Liver (tissue), 9 donors: Measurements from ENCODE around the gene RAB9B. TPM values are rescaled to one million over a fixed set of nuclear protein-coding genes. Genes with fewer than 3 reads are reported as not detected.

Experiments
- DNase-seq: peaks from one replicate; pipeline ENCODE4 v3.0.0-alpha.2; 2017; ENCODE audit warnings: low spot score
- H3K27ac ChIP-seq, 2 donors: one replicate each; pipeline ENCODE4 v1.7.0; 2013; ENCODE audit warnings: inconsistent platforms in 2 of 2, low read length in 2 of 2, control low read depth in 1 of 2, low read depth in 1 of 2, mild to moderate bottlenecking in 1 of 2
- H3K27me3 ChIP-seq, 4 donors: one replicate each; pipeline versions ENCODE4 v1.6.1 to v1.7.0; 2013; ENCODE audit warnings: low read length in 3 of 4, inconsistent platforms in 1 of 4, mild to moderate bottlenecking in 1 of 4, moderate library complexity in 1 of 4; ENCODE audit not compliant: control insufficient read depth in 4 of 4, insufficient read depth in 4 of 4
- H3K36me3 ChIP-seq, 4 donors: one replicate each; pipeline versions ENCODE4 v1.6.1 to v1.7.0; 2013; ENCODE audit warnings: low read length in 3 of 4, mild to moderate bottlenecking in 3 of 4, low read depth in 1 of 4, moderate library complexity in 1 of 4; ENCODE audit not compliant: control insufficient read depth in 4 of 4, insufficient read depth in 3 of 4
- H3K4me1 ChIP-seq, 4 donors: one replicate each; pipeline versions ENCODE4 v1.6.1 to v1.7.0; 2013; ENCODE audit warnings: low read length in 3 of 4, mild to moderate bottlenecking in 3 of 4, moderate library complexity in 1 of 4; ENCODE audit not compliant: control insufficient read depth in 4 of 4, insufficient read depth in 4 of 4
- H3K4me3 ChIP-seq, 3 donors: one replicate each; pipeline versions ENCODE4 v1.6.1 to v1.7.0; 2013; ENCODE audit warnings: low read length in 3 of 3, control low read depth in 1 of 3, low read depth in 1 of 3, mild to moderate bottlenecking in 1 of 3
- H3K9ac ChIP-seq, 2 donors: one replicate each; pipeline ENCODE4 v1.7.0; 2013; ENCODE audit warnings: low read length in 2 of 2, mild to moderate bottlenecking in 2 of 2, moderate library complexity in 2 of 2, control low read depth in 1 of 2, low read depth in 1 of 2
- H3K9me3 ChIP-seq, 4 donors: one replicate each; pipeline versions ENCODE4 v1.6.1 to v1.7.0; 2013; ENCODE audit warnings: low read length in 3 of 4; ENCODE audit not compliant: control insufficient read depth in 4 of 4
- EGR1 ChIP-seq, 2 donors: IDR thresholded peaks; 2 replicates each; pipeline ENCODE4 v1.6.1; 2016 to 2018; ENCODE audit warnings: antibody characterized with exemption in 2 of 2, low read depth in 2 of 2
- FOXA1 ChIP-seq: IDR thresholded peaks from 2 replicates; pipeline ENCODE4 v1.6.1; 2016; ENCODE audit warnings: antibody characterized with exemption
- FOXA2 ChIP-seq: IDR thresholded peaks from 2 replicates; pipeline ENCODE4 v1.6.1; 2016; ENCODE audit warnings: antibody characterized with exemption
- GABPA ChIP-seq, 2 donors: IDR thresholded peaks in 1 of 2; conservative IDR thresholded peaks in 1 of 2; 2 replicates each; pipeline ENCODE4 v1.6.1; 2016; ENCODE audit warnings: antibody characterized with exemption in 2 of 2, mild to moderate bottlenecking in 1 of 2, moderate library complexity in 1 of 2
- HNF4A ChIP-seq, 2 donors: conservative IDR thresholded peaks; 2 replicates each; pipeline ENCODE4 v1.6.1; 2016; ENCODE audit warnings: antibody characterized with exemption in 2 of 2, mild to moderate bottlenecking in 2 of 2
- HNF4G ChIP-seq: IDR thresholded peaks from 2 replicates; pipeline ENCODE4 v1.6.1; 2016; ENCODE audit warnings: antibody characterized with exemption
- JUND ChIP-seq, 2 donors: IDR thresholded peaks; 2 replicates each; pipeline ENCODE4 v1.6.1; 2016; ENCODE audit warnings: antibody characterized with exemption in 2 of 2
- NR2F2 ChIP-seq: IDR thresholded peaks from 2 replicates; pipeline ENCODE4 v1.6.1; 2016; ENCODE audit warnings: antibody characterized with exemption
- RAD21 ChIP-seq, 2 donors: IDR thresholded peaks; 2 replicates each; pipeline ENCODE4 v1.6.1; 2016; ENCODE audit warnings: antibody characterized with exemption in 2 of 2, mild to moderate bottlenecking in 2 of 2
- RXRA ChIP-seq, 2 donors: IDR thresholded peaks; 2 replicates each; pipeline ENCODE4 v1.6.1; 2017 to 2018; ENCODE audit warnings: antibody characterized with exemption in 2 of 2, mild to moderate bottlenecking in 1 of 2
- SP1 ChIP-seq: IDR thresholded peaks from 2 replicates; pipeline ENCODE4 v1.6.1; 2018; ENCODE audit warnings: antibody characterized with exemption, mild to moderate bottlenecking
- TAF1 ChIP-seq: conservative IDR thresholded peaks from 2 replicates; pipeline ENCODE4 v1.6.1; 2016; ENCODE audit warnings: antibody characterized with exemption, mild to moderate bottlenecking
- YY1 ChIP-seq: IDR thresholded peaks from 2 replicates; pipeline ENCODE4 v1.6.1; 2016; ENCODE audit warnings: antibody characterized with exemption, mild to moderate bottlenecking
- whole genome bisulfite sequencing: extraction: QIAGEN DNeasy Blood & Tissue Kit; methylation state at CpG from one replicate; pipeline ENCODE4 v1.1.7; 2013; 5-methylcytosine and 5-hydroxymethylcytosine counted together
- polyA plus RNA-seq, 2 donors: library from polyadenylated mRNA; stranded (reverse) in 1 of 2; unstranded in 1 of 2; fragments of 200-250 nt in 1 of 2; fragments of >200 nt in 1 of 2; fragmentation: Nextera tagmentation in 1 of 2; extraction: Ambion mirVana in 1 of 2; gene quantifications; one replicate each; pipeline versions ENCODE4 v1.2.1 to v1.2.3, GENCODE V29; 2013 to 2015
- total RNA-seq, 2 donors: library from RNA; depleted of rRNA; stranded (reverse); fragments of >200 nt; gene quantifications; one replicate each; pipeline ENCODE4 v1.2.3, GENCODE V29; 2014
- TF ChIP-seq, protein P1 (sequence below): IDR thresholded peaks from 2 replicates; pipeline ENCODE4 v1.6.1; 2016; ENCODE audit warnings: antibody characterized with exemption
- TF ChIP-seq, protein P2 (sequence below): IDR thresholded peaks from 2 replicates; pipeline ENCODE4 v1.6.1; 2016; ENCODE audit warnings: antibody characterized with exemption, mild to moderate bottlenecking
- TF ChIP-seq, protein P3 (sequence below): fragments of 150-350 bp; IDR thresholded peaks from 2 replicates; pipeline ENCODE4 v1.5.1; 2017; ENCODE audit warnings: improper control_type of control experiment, low read depth, low read length; ENCODE audit not compliant: missing input control
- TF ChIP-seq, protein P4 (sequence below): IDR thresholded peaks from 2 replicates; pipeline ENCODE4 v1.6.1; 2016; ENCODE audit warnings: antibody characterized with exemption
- TF ChIP-seq, protein P5 (sequence below): IDR thresholded peaks from 2 replicates; pipeline ENCODE4 v1.6.1; 2016; ENCODE audit warnings: antibody characterized with exemption
- donor health status: healthy.
- donor health status: healthy.
- donor health status: healthy.
- donor health status: healthy.
- donor health status: healthy.

RAB9B gene
- total and polyA plus RNA-seq, 4 donors, result 0.07 to 0.51 (median 0.23) TPM

DNA sequence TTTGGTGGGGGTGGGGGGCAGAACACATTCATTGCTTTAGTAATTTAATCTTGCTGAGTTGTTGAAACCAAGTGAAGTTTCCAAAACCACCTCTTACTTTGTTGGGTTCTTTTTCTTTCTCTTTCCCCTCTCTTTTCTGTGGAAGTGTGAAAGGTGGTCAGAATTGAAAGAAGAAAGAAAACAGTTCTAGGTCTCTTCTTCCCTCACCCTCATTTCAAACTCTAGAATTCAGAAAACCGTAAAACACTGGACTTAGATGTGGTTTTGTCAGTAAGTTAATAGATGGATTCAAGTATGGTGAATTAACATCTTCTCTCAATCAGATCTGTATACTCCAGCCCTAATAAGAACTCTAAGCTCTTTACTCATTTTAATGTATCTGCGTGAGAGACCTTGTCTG lies 31.7 kb downstream of the RAB9B start:
- no peaks in the 10 kb centered on the region for H3K9me3 ChIP-seq
- H3K4me3 ChIP-seq, result no peak overlapping the region
- H3K36me3 ChIP-seq, result no peaks in the 10 kb centered on the region
- H3K27ac ChIP-seq, result no peak overlapping the region
- no peak overlapping the region for H3K9ac ChIP-seq
- H3K4me1 ChIP-seq, result no peaks in the 10 kb centered on the region
- DNase-seq, result no peak
- 80% methylated on average over 2 of the region's 2 CpGs for WGBS
- no peaks in the 10 kb centered on the region for H3K27me3 ChIP-seq
- TF ChIP-seq RXRA (IDR thresholded peaks at IDR 0.05) (no peak), YY1 (no peak), FOXA2 (no peak), FOXA1 (no peak), JUND (IDR thresholded peaks at IDR 0.05) (no peak)
- TF ChIP-seq, protein P1, sequence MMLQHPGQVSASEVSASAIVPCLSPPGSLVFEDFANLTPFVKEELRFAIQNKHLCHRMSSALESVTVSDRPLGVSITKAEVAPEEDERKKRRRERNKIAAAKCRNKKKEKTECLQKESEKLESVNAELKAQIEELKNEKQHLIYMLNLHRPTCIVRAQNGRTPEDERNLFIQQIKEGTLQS, result no peak

DNA sequence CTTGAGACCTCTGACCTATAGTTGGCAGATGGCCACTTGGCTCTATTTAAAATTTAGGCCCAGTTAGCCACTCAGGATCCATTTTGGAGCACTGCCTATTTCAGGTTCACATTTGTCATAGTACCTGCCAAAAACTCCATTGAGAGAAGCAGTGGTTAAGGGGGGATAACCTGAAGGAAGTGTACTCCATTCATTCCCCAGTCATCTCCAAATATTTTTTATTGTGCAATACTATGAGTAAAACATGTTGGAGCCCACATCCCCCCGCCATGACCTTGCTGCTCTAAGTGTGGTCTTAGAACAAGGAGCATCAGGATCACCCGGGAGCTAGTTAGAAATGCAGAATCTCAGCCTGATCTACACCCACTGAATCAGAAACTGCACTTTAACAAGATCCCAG lies 34.4 kb downstream of the RAB9B start:
- DNase-seq, result no peak
- H3K4me1 ChIP-seq, result no peaks in the 10 kb centered on the region
- H3K27me3 ChIP-seq, result peaks cover 0 to 4% (median 0%) of the 10 kb centered on the region in 4 donors
- no peak overlapping the region for H3K9ac ChIP-seq
- no peak overlapping the region for H3K27ac ChIP-seq
- TF ChIP-seq, protein P2, sequence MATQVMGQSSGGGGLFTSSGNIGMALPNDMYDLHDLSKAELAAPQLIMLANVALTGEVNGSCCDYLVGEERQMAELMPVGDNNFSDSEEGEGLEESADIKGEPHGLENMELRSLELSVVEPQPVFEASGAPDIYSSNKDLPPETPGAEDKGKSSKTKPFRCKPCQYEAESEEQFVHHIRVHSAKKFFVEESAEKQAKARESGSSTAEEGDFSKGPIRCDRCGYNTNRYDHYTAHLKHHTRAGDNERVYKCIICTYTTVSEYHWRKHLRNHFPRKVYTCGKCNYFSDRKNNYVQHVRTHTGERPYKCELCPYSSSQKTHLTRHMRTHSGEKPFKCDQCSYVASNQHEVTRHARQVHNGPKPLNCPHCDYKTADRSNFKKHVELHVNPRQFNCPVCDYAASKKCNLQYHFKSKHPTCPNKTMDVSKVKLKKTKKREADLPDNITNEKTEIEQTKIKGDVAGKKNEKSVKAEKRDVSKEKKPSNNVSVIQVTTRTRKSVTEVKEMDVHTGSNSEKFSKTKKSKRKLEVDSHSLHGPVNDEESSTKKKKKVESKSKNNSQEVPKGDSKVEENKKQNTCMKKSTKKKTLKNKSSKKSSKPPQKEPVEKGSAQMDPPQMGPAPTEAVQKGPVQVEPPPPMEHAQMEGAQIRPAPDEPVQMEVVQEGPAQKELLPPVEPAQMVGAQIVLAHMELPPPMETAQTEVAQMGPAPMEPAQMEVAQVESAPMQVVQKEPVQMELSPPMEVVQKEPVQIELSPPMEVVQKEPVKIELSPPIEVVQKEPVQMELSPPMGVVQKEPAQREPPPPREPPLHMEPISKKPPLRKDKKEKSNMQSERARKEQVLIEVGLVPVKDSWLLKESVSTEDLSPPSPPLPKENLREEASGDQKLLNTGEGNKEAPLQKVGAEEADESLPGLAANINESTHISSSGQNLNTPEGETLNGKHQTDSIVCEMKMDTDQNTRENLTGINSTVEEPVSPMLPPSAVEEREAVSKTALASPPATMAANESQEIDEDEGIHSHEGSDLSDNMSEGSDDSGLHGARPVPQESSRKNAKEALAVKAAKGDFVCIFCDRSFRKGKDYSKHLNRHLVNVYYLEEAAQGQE, result no peak
- TF ChIP-seq JUND (IDR thresholded peaks at IDR 0.05) (no peak), TAF1 (no peak), RXRA (IDR thresholded peaks at IDR 0.05) (no peak), YY1 (no peak), GABPA (IDR thresholded peaks at IDR 0.05 in 1 of 2, conservative IDR thresholded peaks at IDR 0.05 in 1 of 2) (no peak), FOXA2 (no peak), HNF4A (conservative IDR thresholded peaks at IDR 0.05) (no peak), FOXA1 (no peak), SP1 (no peak), NR2F2 (no peak), EGR1 (IDR thresholded peaks at IDR 0.05; ENCODE audit: low read depth in 2 of 2) (no peak), RAD21 (IDR thresholded peaks at IDR 0.05) (no peak), HNF4G (no peak)
- TF ChIP-seq, protein P3, sequence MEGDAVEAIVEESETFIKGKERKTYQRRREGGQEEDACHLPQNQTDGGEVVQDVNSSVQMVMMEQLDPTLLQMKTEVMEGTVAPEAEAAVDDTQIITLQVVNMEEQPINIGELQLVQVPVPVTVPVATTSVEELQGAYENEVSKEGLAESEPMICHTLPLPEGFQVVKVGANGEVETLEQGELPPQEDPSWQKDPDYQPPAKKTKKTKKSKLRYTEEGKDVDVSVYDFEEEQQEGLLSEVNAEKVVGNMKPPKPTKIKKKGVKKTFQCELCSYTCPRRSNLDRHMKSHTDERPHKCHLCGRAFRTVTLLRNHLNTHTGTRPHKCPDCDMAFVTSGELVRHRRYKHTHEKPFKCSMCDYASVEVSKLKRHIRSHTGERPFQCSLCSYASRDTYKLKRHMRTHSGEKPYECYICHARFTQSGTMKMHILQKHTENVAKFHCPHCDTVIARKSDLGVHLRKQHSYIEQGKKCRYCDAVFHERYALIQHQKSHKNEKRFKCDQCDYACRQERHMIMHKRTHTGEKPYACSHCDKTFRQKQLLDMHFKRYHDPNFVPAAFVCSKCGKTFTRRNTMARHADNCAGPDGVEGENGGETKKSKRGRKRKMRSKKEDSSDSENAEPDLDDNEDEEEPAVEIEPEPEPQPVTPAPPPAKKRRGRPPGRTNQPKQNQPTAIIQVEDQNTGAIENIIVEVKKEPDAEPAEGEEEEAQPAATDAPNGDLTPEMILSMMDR, result no peak
- TF ChIP-seq, protein P4, sequence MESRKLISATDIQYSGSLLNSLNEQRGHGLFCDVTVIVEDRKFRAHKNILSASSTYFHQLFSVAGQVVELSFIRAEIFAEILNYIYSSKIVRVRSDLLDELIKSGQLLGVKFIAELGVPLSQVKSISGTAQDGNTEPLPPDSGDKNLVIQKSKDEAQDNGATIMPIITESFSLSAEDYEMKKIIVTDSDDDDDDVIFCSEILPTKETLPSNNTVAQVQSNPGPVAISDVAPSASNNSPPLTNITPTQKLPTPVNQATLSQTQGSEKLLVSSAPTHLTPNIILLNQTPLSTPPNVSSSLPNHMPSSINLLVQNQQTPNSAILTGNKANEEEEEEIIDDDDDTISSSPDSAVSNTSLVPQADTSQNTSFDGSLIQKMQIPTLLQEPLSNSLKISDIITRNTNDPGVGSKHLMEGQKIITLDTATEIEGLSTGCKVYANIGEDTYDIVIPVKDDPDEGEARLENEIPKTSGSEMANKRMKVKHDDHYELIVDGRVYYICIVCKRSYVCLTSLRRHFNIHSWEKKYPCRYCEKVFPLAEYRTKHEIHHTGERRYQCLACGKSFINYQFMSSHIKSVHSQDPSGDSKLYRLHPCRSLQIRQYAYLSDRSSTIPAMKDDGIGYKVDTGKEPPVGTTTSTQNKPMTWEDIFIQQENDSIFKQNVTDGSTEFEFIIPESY, result no peak
- TF ChIP-seq, protein P1, result no peak
- TF ChIP-seq, protein P5, sequence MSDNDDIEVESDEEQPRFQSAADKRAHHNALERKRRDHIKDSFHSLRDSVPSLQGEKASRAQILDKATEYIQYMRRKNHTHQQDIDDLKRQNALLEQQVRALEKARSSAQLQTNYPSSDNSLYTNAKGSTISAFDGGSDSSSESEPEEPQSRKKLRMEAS, result no peak
- WGBS, result 91% methylated on average over 2 of the region's 2 CpGs
- H3K9me3 ChIP-seq, result no peaks in the 10 kb centered on the region
- no peaks in the 10 kb centered on the region for H3K36me3 ChIP-seq
- no peak overlapping the region for H3K4me3 ChIP-seq
